ENCODE data around the gene SEC31B.

SEC31B gene

GRCh38 chr10:100482834-100483185 is 36.9 kb downstream of the SEC31B start:
- TF ChIP-seq USF1 (IDR thresholded peaks at IDR 0.05), result no peak
- TF ChIP-seq CREB1 (IDR thresholded peaks at IDR 0.05; ENCODE audit: low read depth), result no peak
- no peak for TF ChIP-seq EGR1 (IDR thresholded peaks at IDR 0.05)
- TF ChIP-seq TCF12 (IDR thresholded peaks at IDR 0.05; ENCODE audit: low read depth), result no peak
- TF ChIP-seq MAX (IDR thresholded peaks at IDR 0.05), result no peak
- no peak for TF ChIP-seq FOXM1 (IDR thresholded peaks at IDR 0.05; ENCODE audit: borderline replicate concordance, low read depth)
- no peak for TF ChIP-seq NFIC (IDR thresholded peaks at IDR 0.05)
- no peak for TF ChIP-seq YY1 (IDR thresholded peaks at IDR 0.05; ENCODE audit: low read depth)
- TF ChIP-seq EP300 (IDR thresholded peaks at IDR 0.05; ENCODE audit: borderline replicate concordance), result no peak
- TF ChIP-seq CEBPB (IDR thresholded peaks at IDR 0.05), result no peak
- no peak for TF ChIP-seq RAD21 (IDR thresholded peaks at IDR 0.05; ENCODE audit: low read depth)
- TF ChIP-seq REST (IDR thresholded peaks at IDR 0.05; ENCODE audit: low read depth), result no peak
- no peak for TF ChIP-seq TAF1 (IDR thresholded peaks at IDR 0.05; ENCODE audit: low read depth)
- TF ChIP-seq ZBTB7A (IDR thresholded peaks at IDR 0.05; ENCODE audit: low read depth), result no peak
- no peak for TF ChIP-seq TEAD4 (IDR thresholded peaks at IDR 0.05)

GRCh38 chr10:100482181-100482833 is 37.4 kb downstream of the SEC31B start:
- TF ChIP-seq EGR1 (IDR thresholded peaks at IDR 0.05), result no peak
- peak; percentile 61; the same call in 1 of the 2 replicates for TF ChIP-seq TCF12 (IDR thresholded peaks at IDR 0.05; ENCODE audit: low read depth)
- 0 out of 2 replicates have a peak, but pooled peaks have one; percentile 9 for TF ChIP-seq YY1 (IDR thresholded peaks at IDR 0.05; ENCODE audit: low read depth)
- TF ChIP-seq RAD21 (IDR thresholded peaks at IDR 0.05; ENCODE audit: low read depth), result peak; percentile 58
- TF ChIP-seq CEBPB (IDR thresholded peaks at IDR 0.05), result no peak
- 0 out of 2 replicates have a peak, but pooled peaks have one; percentile 26 for TF ChIP-seq TAF1 (IDR thresholded peaks at IDR 0.05; ENCODE audit: low read depth)
- TF ChIP-seq MAX (IDR thresholded peaks at IDR 0.05), result peak; percentile 19; the same call in 1 of the 2 replicates
- no peak for TF ChIP-seq CREB1 (IDR thresholded peaks at IDR 0.05; ENCODE audit: low read depth)

GRCh38 chr10:100481462-100482081 is 38.1 kb downstream of the SEC31B start:
- TF ChIP-seq FOXM1 (IDR thresholded peaks at IDR 0.05; ENCODE audit: borderline replicate concordance, low read depth), result no peak
- no peak for TF ChIP-seq NFIC (IDR thresholded peaks at IDR 0.05)
- no peak for TF ChIP-seq EP300 (IDR thresholded peaks at IDR 0.05; ENCODE audit: borderline replicate concordance)
- TF ChIP-seq ZBTB7A (IDR thresholded peaks at IDR 0.05; ENCODE audit: low read depth), result no peak
- TF ChIP-seq RAD21 (IDR thresholded peaks at IDR 0.05; ENCODE audit: low read depth), result no peak
- TF ChIP-seq CEBPB (IDR thresholded peaks at IDR 0.05), result no peak
- no peak for TF ChIP-seq TEAD4 (IDR thresholded peaks at IDR 0.05)
- no peak for TF ChIP-seq TCF12 (IDR thresholded peaks at IDR 0.05; ENCODE audit: low read depth)
- TF ChIP-seq REST (IDR thresholded peaks at IDR 0.05; ENCODE audit: low read depth), result no peak
- peak; percentile 45; the same call in 1 of the 2 replicates for TF ChIP-seq YY1 (IDR thresholded peaks at IDR 0.05; ENCODE audit: low read depth)
- peak; percentile 78 for TF ChIP-seq USF1 (IDR thresholded peaks at IDR 0.05)
- no peak for TF ChIP-seq TAF1 (IDR thresholded peaks at IDR 0.05; ENCODE audit: low read depth)
- peak; percentile 100 for TF ChIP-seq MAX (IDR thresholded peaks at IDR 0.05)
- peak; percentile 94 for TF ChIP-seq CREB1 (IDR thresholded peaks at IDR 0.05; ENCODE audit: low read depth)
- no peak for TF ChIP-seq EGR1 (IDR thresholded peaks at IDR 0.05)

GRCh38 chr10:100480002-100480401 is 39.7 kb downstream of the SEC31B start:
- no peak for TF ChIP-seq EP300 (IDR thresholded peaks at IDR 0.05; ENCODE audit: borderline replicate concordance)
- no peak for TF ChIP-seq EGR1 (IDR thresholded peaks at IDR 0.05)
- TF ChIP-seq ZBTB7A (IDR thresholded peaks at IDR 0.05; ENCODE audit: low read depth), result no peak
- no peak for TF ChIP-seq USF1 (IDR thresholded peaks at IDR 0.05)
- no peak for TF ChIP-seq FOXM1 (IDR thresholded peaks at IDR 0.05; ENCODE audit: borderline replicate concordance, low read depth)
- no peak for TF ChIP-seq REST (IDR thresholded peaks at IDR 0.05; ENCODE audit: low read depth)
- no peak for TF ChIP-seq RAD21 (IDR thresholded peaks at IDR 0.05; ENCODE audit: low read depth)
- no peak for TF ChIP-seq CREB1 (IDR thresholded peaks at IDR 0.05; ENCODE audit: low read depth)
- no peak for TF ChIP-seq YY1 (IDR thresholded peaks at IDR 0.05; ENCODE audit: low read depth)
- TF ChIP-seq NFIC (IDR thresholded peaks at IDR 0.05), result no peak
- no peak for TF ChIP-seq CEBPB (IDR thresholded peaks at IDR 0.05)
- no peak for TF ChIP-seq TEAD4 (IDR thresholded peaks at IDR 0.05)
- no peak for TF ChIP-seq TAF1 (IDR thresholded peaks at IDR 0.05; ENCODE audit: low read depth)
- TF ChIP-seq MAX (IDR thresholded peaks at IDR 0.05), result no peak

Data from Ishikawa (cell line).